H1 (cell line): ENCODE data around the gene TYSND1. TPM values are rescaled to one million over a fixed set of nuclear protein-coding genes. Genes with fewer than 3 reads are reported as not detected.

Experiments used
- CTCF ChIA-PET: fragments of 300-600 bp; sonication (Branson Sonifier 250); formaldehyde crosslinking; loops from one replicate; lab custom pipeline; 2021; ENCODE audit not compliant: partially characterized antibody; lab: Charles Lee
- POLR2A ChIA-PET: fragments of 300-600 bp; sonication (Branson Sonifier 250); formaldehyde crosslinking; loops from one replicate; lab custom pipeline; 2021; ENCODE audit warnings: inconsistent platforms; ENCODE audit not compliant: partially characterized antibody; lab: Charles Lee
- DNase-seq, 2 experiments: peaks; one replicate each; pipeline versions ENCODE4 v3.0.0 to v3.0.0-alpha.2; 2010 to 2022; ENCODE audit warnings: low spot score in 2 of 2, low read depth in 1 of 2, mixed read lengths in 1 of 2
- FAIRE-seq: peaks from 2 replicates; lab custom pipeline; 2011; peaks lifted over from hg19 to GRCh38; lab: Jason Lieb, UNC
- H2AFZ ChIP-seq: 2 replicates; pipeline ENCODE4 v1.8.1; 2012; ENCODE audit warnings: low read length, inconsistent platforms
- H2AK5ac ChIP-seq: 2 replicates; pipeline ENCODE4 v1.6.1; 2013; ENCODE audit warnings: low read depth, low read length
- H2BK120ac ChIP-seq: replicated peaks from 2 replicates; pipeline ENCODE3; 2013; ENCODE audit warnings: low read depth, low read length, inconsistent platforms
- H2BK12ac ChIP-seq: 2 replicates; pipeline ENCODE4 v1.6.1; 2013; ENCODE audit warnings: low read depth, low read length
- H2BK15ac ChIP-seq: 2 replicates; pipeline ENCODE4 v1.6.1; 2013; ENCODE audit warnings: low read length
- H2BK20ac ChIP-seq: 2 replicates; pipeline ENCODE4 v1.6.1; 2013; ENCODE audit warnings: low read length
- H2BK5ac ChIP-seq: 2 replicates; pipeline ENCODE4 v1.6.1; 2013; ENCODE audit warnings: low read depth, low read length
- H3K14ac ChIP-seq: 2 replicates; pipeline ENCODE4 v1.6.1; 2013; ENCODE audit warnings: inconsistent platforms; ENCODE audit not compliant: insufficient read length
- H3K18ac ChIP-seq: 2 replicates; pipeline ENCODE4 v1.6.1; 2013; ENCODE audit warnings: low read length; ENCODE audit errors: extremely low read depth
- H3K23ac ChIP-seq: 2 replicates; pipeline ENCODE4 v1.6.1; 2013; ENCODE audit warnings: inconsistent platforms; ENCODE audit not compliant: insufficient read length
- H3K23me2 ChIP-seq: 2 replicates; pipeline ENCODE4 v1.6.1; 2013; ENCODE audit warnings: low read depth, low read length
- H3K27ac ChIP-seq: 2 replicates; pipeline ENCODE4 v1.6.1; 2011; ENCODE audit warnings: low read depth, low read length, inconsistent platforms
- H3K27me3 ChIP-seq, 4 experiments: replicated peaks in 1 of 4; 1 replicate in 1 of 4; 2 replicates in 3 of 4; pipeline versions ENCODE4 v1.6.1 to v1.8.1; 2011 to 2013; ENCODE audit warnings: low read length in 3 of 4, mild to moderate bottlenecking in 3 of 4, inconsistent platforms in 2 of 4, mixed read lengths in 2 of 4, moderate library complexity in 1 of 4; ENCODE audit not compliant: control insufficient read depth in 3 of 4, insufficient read depth in 3 of 4; ENCODE audit errors: extremely low read depth in 1 of 4
- H3K36me3 ChIP-seq, 4 experiments: 2 replicates each; pipeline versions ENCODE4 v1.6.1 to v1.8.1; 2011 to 2013; ENCODE audit warnings: mild to moderate bottlenecking in 4 of 4, low read length in 3 of 4, moderate library complexity in 2 of 4, control low read depth in 1 of 4, inconsistent platforms in 1 of 4; ENCODE audit not compliant: insufficient read depth in 4 of 4, control insufficient read depth in 2 of 4
- H3K4ac ChIP-seq: replicated peaks from 2 replicates; pipeline ENCODE3; 2013; ENCODE audit warnings: low read length, low read depth, mixed read lengths, inconsistent platforms; ENCODE audit not compliant: insufficient read length
- H3K4me1 ChIP-seq, 4 experiments: replicated peaks in 1 of 4; 1 replicate in 1 of 4; 2 replicates in 3 of 4; pipeline versions ENCODE4 v1.6.1 to v1.8.1; 2011 to 2013; ENCODE audit warnings: low read length in 3 of 4, inconsistent platforms in 2 of 4, mixed read lengths in 1 of 4; ENCODE audit not compliant: insufficient read depth in 4 of 4, control insufficient read depth in 3 of 4
- H3K4me2 ChIP-seq, 2 experiments: 2 replicates each; pipeline versions ENCODE4 v1.6.1 to v1.8.1; 2011 to 2013; ENCODE audit warnings: low read depth in 2 of 2, low read length in 2 of 2, control low read depth in 1 of 2, inconsistent platforms in 1 of 2, mild to moderate bottlenecking in 1 of 2; ENCODE audit not compliant: insufficient read depth in 1 of 2
- H3K4me3 ChIP-seq, 4 experiments: fragments of 200-600, 300-600 bp in 1 of 4; sonication (generic), shearing (Covaris generic), sonication (Bioruptor Twin) in 1 of 4; 2 replicates each; pipeline versions ENCODE4 v1.5.1 to v1.8.1; 2011 to 2016; ENCODE audit warnings: low read length in 4 of 4, low read depth in 3 of 4, control low read depth in 2 of 4, inconsistent platforms in 2 of 4, mild to moderate bottlenecking in 2 of 4, mixed read lengths in 1 of 4, moderate library complexity in 1 of 4; ENCODE audit not compliant: insufficient read depth in 2 of 4; ENCODE audit errors: extremely low read depth in 1 of 4
- H3K56ac ChIP-seq: replicated peaks from 2 replicates; pipeline ENCODE3; 2013; ENCODE audit warnings: low read depth, mild to moderate bottlenecking, mixed read lengths, low read length, inconsistent platforms; ENCODE audit not compliant: insufficient read length
- H3K79me1 ChIP-seq: 2 replicates; pipeline ENCODE4 v1.6.1; 2013; ENCODE audit warnings: low read depth, low read length, control low read depth
- H3K79me2 ChIP-seq, 2 experiments: 2 replicates each; pipeline versions ENCODE4 v1.6.1 to v1.8.1; 2012 to 2013; ENCODE audit warnings: low read length in 2 of 2, mild to moderate bottlenecking in 2 of 2, inconsistent platforms in 1 of 2; ENCODE audit not compliant: insufficient read depth in 2 of 2, control insufficient read depth in 1 of 2
- H3K9ac ChIP-seq, 4 experiments: replicated peaks in 1 of 4; 1 replicate in 1 of 4; 2 replicates in 3 of 4; pipeline versions ENCODE4 v1.6.1 to v1.8.1; 2011 to 2013; ENCODE audit warnings: low read depth in 3 of 4, low read length in 3 of 4, control low read depth in 2 of 4, mild to moderate bottlenecking in 2 of 4, moderate library complexity in 2 of 4, inconsistent platforms in 1 of 4; ENCODE audit errors: extremely low read depth in 1 of 4
- H3K9me3 ChIP-seq, 2 experiments: 2 replicates each; pipeline versions ENCODE4 v1.6.1 to v1.8.1; 2012 to 2013; ENCODE audit warnings: mild to moderate bottlenecking in 2 of 2, moderate library complexity in 2 of 2, control low read depth in 1 of 2, inconsistent platforms in 1 of 2, low read depth in 1 of 2, low read length in 1 of 2, mixed read lengths in 1 of 2; ENCODE audit not compliant: insufficient read depth in 2 of 2
- H4K20me1 ChIP-seq, 2 experiments: replicated peaks in 1 of 2; 2 replicates each; pipeline versions ENCODE3 to v1.8.1; 2011 to 2013; ENCODE audit warnings: inconsistent platforms in 2 of 2, low read length in 2 of 2, mild to moderate bottlenecking in 1 of 2; ENCODE audit not compliant: insufficient read depth in 2 of 2, control insufficient read depth in 1 of 2
- H4K5ac ChIP-seq: 2 replicates; pipeline ENCODE4 v1.6.1; 2013; ENCODE audit warnings: low read length, low read depth, mixed read lengths, inconsistent platforms; ENCODE audit not compliant: insufficient read length
- H4K8ac ChIP-seq: 2 replicates; pipeline ENCODE4 v1.8.0; 2013; ENCODE audit warnings: mild to moderate bottlenecking, moderate library complexity, low read length, inconsistent platforms; ENCODE audit not compliant: insufficient read depth; ENCODE audit errors: extremely low read depth
- H4K91ac ChIP-seq: replicated peaks from 2 replicates; pipeline ENCODE3; 2013; ENCODE audit warnings: low read length, mixed read lengths, inconsistent platforms; ENCODE audit not compliant: insufficient read length
- ATF2 ChIP-seq: IDR thresholded peaks from 2 replicates; pipeline ENCODE4 v1.6.1; 2012; ENCODE audit warnings: low read length, inconsistent platforms
- BRCA1 ChIP-seq: IDR thresholded peaks from 2 replicates; pipeline ENCODE4 v1.6.1; 2012; ENCODE audit warnings: low read depth, low read length, improper control_type of control experiment
- E2F6 ChIP-seq: IDR thresholded peaks from 2 replicates; pipeline ENCODE4 v1.6.1; 2012; ENCODE audit warnings: inconsistent platforms
- MAX ChIP-seq: IDR thresholded peaks from 2 replicates; pipeline ENCODE4 v1.6.1; 2012; ENCODE audit warnings: inconsistent platforms
- NANOG ChIP-seq: IDR thresholded peaks from 2 replicates; pipeline ENCODE4 v1.6.1; 2011; ENCODE audit warnings: low read length, low read depth, mild to moderate bottlenecking, inconsistent platforms; ENCODE audit not compliant: insufficient read depth, poor library complexity, severe bottlenecking
- POLR2A ChIP-seq, 2 experiments: IDR thresholded peaks; 1 replicate in 1 of 2; 2 replicates in 1 of 2; pipeline ENCODE4 v1.6.1; 2011; ENCODE audit warnings: low read depth in 2 of 2, low read length in 2 of 2, mild to moderate bottlenecking in 2 of 2; ENCODE audit errors: control extremely low read depth in 1 of 2
- POU5F1 ChIP-seq: IDR thresholded peaks from 2 replicates; pipeline ENCODE4 v1.6.1; 2011; ENCODE audit warnings: low read depth, mild to moderate bottlenecking, low read length, moderate library complexity
- RNF2 ChIP-seq: fragments of 200-900, 300-1000 bp; sonication (generic); IDR thresholded peaks from 2 replicates; pipeline ENCODE4 v1.7.1; 2016; ENCODE audit warnings: borderline replicate concordance, low read depth, mild to moderate bottlenecking, antibody characterized with exemption, low read length; ENCODE audit not compliant: poor library complexity, severe bottlenecking; ENCODE audit errors: missing control alignments
- WGBS, 2 experiments: shearing (Covaris generic) in 1 of 2; methylation state at CpG; one replicate each; pipeline versions ENCODE4 v1.1.6 to v1.1.7; 2013 to 2015; ENCODE audit warnings: low lambda C conversion rate in 2 of 2, mixed read lengths in 2 of 2, inconsistent platforms in 1 of 2, low coverage in 1 of 2, missing lambda C conversion rate in 1 of 2; ENCODE audit not compliant: insufficient replicate concordance in 2 of 2, insufficient coverage in 1 of 2, insufficient read length in 1 of 2; ENCODE audit errors: extremely low coverage in 1 of 2, missing lambda C conversion rate in 1 of 2; 5-methylcytosine and 5-hydroxymethylcytosine counted together
- polyA plus RNA-seq, 7 experiments: library from polyadenylated mRNA; depleted of rRNA in 3 of 7; stranded (reverse) in 5 of 7; unstranded in 2 of 7; fragments of >200 nt in 5 of 7; fragments of 200-250 nt in 2 of 7; gene quantifications; 1 replicate in 5 of 7; 2 replicates in 1 of 7; 4 replicates in 1 of 7; pipeline versions ENCODE4 v1.2.1 to v1.2.3, GENCODE V29; 2011 to 2013; ENCODE audit warnings: missing spikeins in 2 of 7, mixed read lengths in 2 of 7
- total RNA-seq: library from RNA; stranded (reverse); fragmentation: NEBNext Ultra II Directional; extraction: Animal tissue kit (Norgen Biotek cat#: 25700); gene quantifications from 2 replicates; pipeline ENCODE4 v1.2.1, GENCODE V29; 2021

TYSND1 gene
- total and polyA plus RNA-seq, 2 of the 8 experiments (the other 6 are each of a cell fraction or from before 2014, with no cell fraction given): 11.9 to 15.0 TPM

DNA sequence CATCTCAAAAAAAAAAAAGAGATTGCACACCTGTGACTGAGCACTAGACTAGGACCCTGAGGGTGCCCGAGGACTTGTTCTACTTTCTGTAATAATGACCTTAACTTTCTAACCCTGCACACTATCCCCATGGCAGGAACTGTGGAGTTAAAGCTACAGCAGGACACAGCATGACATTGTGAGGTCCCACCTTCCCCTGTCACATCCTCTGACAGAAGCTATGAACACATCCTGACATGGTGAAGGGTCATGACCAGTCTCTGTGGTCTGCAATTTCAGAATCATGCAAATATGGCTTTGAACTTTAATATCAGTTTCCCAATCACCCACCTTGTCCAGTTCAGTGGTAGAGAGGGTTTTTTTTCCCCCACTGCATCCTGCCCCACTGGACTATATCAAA, 42.3 kb upstream of the TYSND1 start:
- no peak overlapping the region for H3K14ac ChIP-seq
- no peaks in the 10 kb centered on the region for H3K79me2 ChIP-seq
- H3K27me3 ChIP-seq: 0 out of 7 replicates have a peak, but pooled peaks cover 0 to 3% (median 0%) of the 10 kb centered on the region in 4 experiments
- no peak overlapping the region for H3K56ac ChIP-seq
- H4K91ac ChIP-seq: no peak overlapping the region
- no peak for FAIRE-seq
- H2BK20ac ChIP-seq: no peak overlapping the region
- no peak overlapping the region for H3K4ac ChIP-seq
- no peak overlapping the region for H4K8ac ChIP-seq
- WGBS, 2 experiments: 85% methylated on average over 1 of the region's 1 CpG; no CpG with 5 or more reads in 1 of the 2 experiments
- no peak overlapping the region for H2BK12ac ChIP-seq
- H2BK120ac ChIP-seq: no peak overlapping the region
- no peak overlapping the region for H3K23ac ChIP-seq
- no peak overlapping the region for H3K4me2 ChIP-seq
- no peaks in the 10 kb centered on the region for H3K23me2 ChIP-seq
- no peak overlapping the region for H3K27ac ChIP-seq
- H2AK5ac ChIP-seq: no peak overlapping the region
- no peak overlapping the region for H3K18ac ChIP-seq
- no peak overlapping the region for H3K4me3 ChIP-seq
- no peaks in the 10 kb centered on the region for H3K36me3 ChIP-seq
- H2AFZ ChIP-seq: no peak overlapping the region
- TF ChIP-seq E2F6 (no peak), BRCA1 (no peak), ATF2 (no peak), MAX (no peak), POU5F1 (no peak), RNF2 (no peak), NANOG (no peak), POLR2A (IDR thresholded peaks at IDR 0.05; ENCODE audit: control extremely low read depth in 1 of 2, low read depth in 2 of 2, low read length in 2 of 2) (no peak)
- TF ChIP-seq, all 59 proteins: peak for 0
- Histone ChIP-seq H2BK5ac (no peak overlapping the region), H3K4me1 (no peaks in the 10 kb centered on the region), H2BK15ac (no peak overlapping the region), H3K9me3 (no peaks in the 10 kb centered on the region), H4K5ac (no peak overlapping the region), H3K9ac (no peak overlapping the region), H4K20me1 (no peaks in the 10 kb centered on the region), H3K79me1 (no peaks in the 10 kb centered on the region)
- no peak for DNase-seq
- POLR2A ChIA-PET: no interaction called here
- CTCF ChIA-PET: interaction anchor here (0.6 to 3.1 kb wide), 3 partner anchors 38 to 270 kb away, joined by 3 to 8 read pairs (median 3); no protein-coding TSS in a partner anchor
